CD4-positive, alpha-beta T cell treated with Interleukin-6 for 4 hours (primary cell): ENCODE data around the gene A1CF.

ENCODE experiments used
- DNase-seq: peaks from one replicate; pipeline ENCODE4 v3.0.0-alpha.2; 2020; ENCODE audit warnings: mixed read lengths

Gene A1CF

GRCh38 chr10:50861370-50861769 lies 24.1 kb downstream of the A1CF start:
- no peak for DNase-seq

- no peak for DNase-seq
Observed at GRCh38 chr10:50857579-50857978, 27.8 kb downstream of the A1CF start.

- DNase-seq, result no peak
Observed at GRCh38 chr10:50855461-50855860, 30.0 kb downstream of the A1CF start.

DNA sequence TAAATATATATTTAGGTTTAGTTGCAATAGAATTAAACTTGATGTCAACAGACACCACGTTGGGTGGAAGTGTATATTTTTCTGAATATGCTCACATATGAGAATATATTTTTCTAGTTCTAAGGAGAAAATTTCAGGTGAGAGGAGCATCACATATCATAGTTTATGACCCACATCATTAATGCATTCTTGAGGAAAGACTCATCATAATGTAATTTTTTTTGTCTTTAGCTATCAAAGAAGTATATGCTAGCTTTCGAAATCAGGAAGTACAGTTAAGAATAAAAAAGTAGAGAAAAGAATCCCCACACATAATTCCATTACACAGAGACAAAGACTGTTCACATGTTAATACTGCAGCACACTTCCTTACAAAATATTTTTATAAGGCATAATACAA lies 30.4 kb downstream of the A1CF start:
- no peak for DNase-seq

- no peak for DNase-seq
Observed at GRCh38 chr10:50853557-50853956, 31.9 kb downstream of the A1CF start.

GRCh38 chr10:50851884-50852671 lies 33.3 kb downstream of the A1CF start:
- no peak for DNase-seq

DNA sequence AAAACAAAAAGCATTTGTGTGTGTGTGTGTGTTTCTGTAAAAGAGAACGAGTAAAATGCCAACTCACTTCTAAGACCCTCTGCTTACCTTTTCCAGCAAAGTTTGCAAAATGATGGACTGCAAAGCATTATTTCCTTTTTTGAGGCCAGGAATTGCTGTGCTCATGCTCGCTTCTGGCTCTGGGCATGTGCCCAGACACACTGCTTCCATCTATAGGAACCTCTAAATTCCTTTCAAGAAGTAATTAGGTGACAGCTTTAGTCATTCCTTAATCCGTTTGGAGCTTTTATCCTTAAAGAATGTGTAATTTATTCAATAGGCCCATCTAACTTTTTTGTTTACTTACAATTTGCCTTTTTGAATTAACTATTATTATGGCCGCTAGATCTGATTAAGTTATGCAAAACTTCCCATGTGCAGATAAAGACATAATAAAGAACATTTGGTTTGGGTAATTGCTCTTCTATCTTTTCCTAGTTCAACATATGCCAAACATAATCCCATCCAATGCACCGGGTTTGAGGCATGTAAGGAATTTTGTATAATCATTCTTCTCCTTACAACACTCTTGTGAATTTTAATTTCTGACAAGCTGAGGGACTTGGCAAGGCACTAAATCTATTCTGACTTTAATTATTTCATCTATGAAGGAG lies 34.7 kb downstream of the A1CF start:
- no peak for DNase-seq

GRCh38 chr10:50846753-50847152 lies 38.7 kb downstream of the A1CF start:
- DNase-seq, result no peak

DNA sequence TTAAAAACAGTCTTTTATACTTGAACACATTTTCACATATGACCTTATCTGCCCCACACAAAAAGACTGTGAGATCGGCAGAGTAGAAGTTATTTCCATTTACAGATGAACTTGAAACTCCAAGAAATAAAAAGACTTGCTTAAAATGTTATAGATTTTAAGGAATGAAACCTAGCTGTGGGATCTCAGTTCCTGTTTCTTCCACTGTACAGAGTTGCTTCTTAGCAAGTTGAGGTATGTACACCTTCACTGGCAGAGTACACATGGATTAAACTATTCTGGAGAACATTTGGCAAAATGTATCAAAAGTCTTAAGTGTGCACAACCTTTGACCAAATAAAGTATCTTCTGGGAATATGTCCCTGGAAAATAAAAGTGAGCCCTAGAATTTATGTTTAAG lies 48.3 kb downstream of the A1CF start:
- DNase-seq, result no peak

GRCh38 chr10:50832171-50832751 lies 53.2 kb downstream of the A1CF start:
- no peak for DNase-seq

DNA sequence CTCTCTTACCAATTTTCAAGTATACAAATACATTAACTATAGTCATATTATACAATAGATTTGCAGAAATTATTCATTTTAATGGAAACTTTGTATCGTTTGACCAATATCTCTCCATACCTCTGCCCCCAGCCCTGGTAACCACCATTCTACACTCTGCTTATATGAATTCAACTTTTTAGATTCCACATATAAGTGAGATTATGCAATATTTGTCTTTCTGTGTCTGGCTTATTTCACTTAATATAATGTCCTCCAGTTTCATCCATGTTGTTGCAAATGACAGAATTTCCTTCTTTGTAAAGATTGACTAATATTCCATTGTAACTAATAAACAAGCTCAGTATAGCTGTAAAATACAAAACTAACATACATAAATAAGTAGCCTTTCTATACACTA lies 55.4 kb downstream of the A1CF start:
- DNase-seq, result no peak

GRCh38 chr10:50824782-50825181 lies 60.6 kb downstream of the A1CF start:
- no peak for DNase-seq

- no peak for DNase-seq
Observed at GRCh38 chr10:50823789-50824188, 61.6 kb downstream of the A1CF start.

DNA sequence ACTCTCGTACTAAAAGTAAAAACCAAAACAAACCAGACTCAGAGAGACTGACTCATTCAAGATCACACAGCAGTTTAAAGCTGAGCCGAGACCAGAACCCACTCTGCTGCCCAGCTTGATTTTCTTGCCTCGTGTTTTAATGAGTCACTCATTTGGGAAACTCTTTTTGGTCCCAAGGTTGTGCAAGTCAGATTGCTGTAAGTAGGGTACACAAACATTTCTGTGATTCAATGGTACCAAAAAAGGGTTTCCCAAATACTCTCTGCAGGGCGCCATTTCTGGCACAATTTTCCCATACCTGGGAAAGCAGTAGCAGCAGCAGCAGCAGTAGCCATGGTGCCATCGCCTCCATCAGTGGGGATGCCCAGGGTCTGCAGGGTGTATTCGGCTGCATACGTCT lies 75.8 kb downstream of the A1CF start:
- no peak for DNase-seq

DNA sequence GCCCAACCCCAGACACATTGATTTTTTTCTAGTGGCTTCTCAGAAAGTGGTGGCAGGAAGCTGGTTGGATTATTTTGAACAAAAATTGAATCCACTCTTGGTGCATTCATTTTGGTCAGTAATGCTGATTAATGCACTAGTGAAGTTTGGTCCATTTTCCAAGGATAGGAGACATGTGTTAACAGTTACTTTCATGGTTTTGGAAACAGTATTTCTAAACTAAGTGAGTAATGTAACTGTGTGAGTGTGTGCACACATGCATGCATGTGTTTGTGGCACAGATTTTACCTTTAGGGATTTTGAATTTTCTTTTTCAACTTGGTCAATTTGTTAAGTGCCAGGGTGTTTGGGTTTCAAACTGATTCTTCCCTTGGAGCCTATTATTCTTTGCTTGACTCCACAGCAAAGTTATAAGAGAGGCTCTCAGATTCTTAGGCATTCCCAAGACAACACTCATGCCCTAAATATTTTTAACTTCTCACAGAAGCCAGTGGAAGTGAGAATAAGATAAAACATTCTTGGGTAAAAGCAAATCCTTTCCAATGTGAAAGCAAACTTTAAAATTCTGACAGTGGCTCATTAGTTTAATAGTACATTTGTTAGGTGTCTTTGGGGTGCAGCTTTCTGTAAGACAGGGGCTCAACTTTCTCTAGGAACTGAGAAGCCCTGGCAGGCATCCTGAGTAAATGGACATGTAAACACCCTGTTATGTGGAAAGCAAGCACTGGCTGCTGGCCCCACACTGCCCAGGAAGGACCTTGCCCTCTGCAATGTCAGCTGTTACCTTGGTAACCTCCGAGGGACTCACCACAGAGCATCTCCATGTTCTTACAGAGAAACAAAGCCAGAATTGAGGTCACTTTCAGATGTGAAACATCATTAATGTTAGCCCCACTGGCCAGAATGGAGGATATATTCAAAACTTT lies 77.3 kb downstream of the A1CF start:
- no peak for DNase-seq

- no peak for DNase-seq
Observed at GRCh38 chr10:50805981-50806622, 79.3 kb downstream of the A1CF start.

- DNase-seq, result no peak
Observed at GRCh38 chr10:50799595-50799994, 85.8 kb downstream of the A1CF start.

- no peak for DNase-seq
Observed at GRCh38 chr10:50798297-50798696, 87.1 kb downstream of the A1CF start.

DNA sequence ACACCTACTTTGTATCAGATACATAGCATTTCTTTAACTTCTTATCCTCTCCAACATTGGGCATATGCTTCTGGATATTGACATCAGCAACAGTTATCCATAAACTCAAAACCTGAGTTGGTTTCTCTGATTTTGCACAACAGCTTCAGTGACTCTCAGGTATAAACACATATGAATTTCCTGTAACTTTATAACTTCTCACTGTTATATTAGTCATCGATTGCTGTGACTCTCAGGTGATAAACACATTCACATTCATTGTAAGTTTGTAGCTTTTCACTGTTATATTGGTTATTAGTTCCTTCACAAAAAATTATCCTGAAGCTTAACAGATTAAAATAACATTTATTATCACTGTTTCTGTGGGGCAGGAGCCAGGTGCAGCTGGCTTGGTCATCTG lies 88.7 kb downstream of the A1CF start:
- no peak for DNase-seq

DNA sequence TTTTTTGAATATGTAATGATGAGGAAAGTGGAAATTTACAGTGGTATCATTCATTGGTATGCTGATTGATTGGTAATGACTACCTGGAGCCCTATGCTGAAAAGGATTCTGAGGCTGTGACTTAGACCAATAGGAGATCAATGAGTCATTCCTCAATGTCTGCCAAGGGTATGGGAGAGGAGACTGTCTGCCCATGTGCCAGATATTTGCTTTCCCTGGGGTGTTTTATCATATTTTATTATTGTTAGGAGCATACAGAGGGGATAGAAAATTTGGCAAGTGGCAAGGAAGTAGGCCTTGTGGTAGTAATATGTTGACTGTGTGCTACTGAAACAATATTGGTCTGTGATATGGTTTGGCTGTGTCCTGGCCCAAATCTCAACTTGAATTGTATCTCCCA lies 90.9 kb downstream of the A1CF start:
- no peak for DNase-seq

- DNase-seq, result no peak
Observed at GRCh38 chr10:50788951-50789945, 96.2 kb downstream of the A1CF start.
